CD4-positive, alpha-beta memory T cell (primary cell): Measurements from ENCODE around the gene PCNX3. TPM values are rescaled to one million over a fixed set of nuclear protein-coding genes. Genes with fewer than 3 reads are reported as not detected.

Experiments used
- CTCF ChIA-PET: fragments of 350-600 bp; sonication (Branson Sonifier 250); formaldehyde crosslinking; loops from one replicate; lab custom pipeline; 2021; ENCODE audit warnings: inconsistent platforms; ENCODE audit not compliant: partially characterized antibody; lab: Charles Lee
- POLR2A ChIA-PET: fragments of 350-600 bp; sonication (Branson Sonifier 250); formaldehyde crosslinking; loops from one replicate; lab custom pipeline; 2021; ENCODE audit not compliant: partially characterized antibody; lab: Charles Lee
- DNase-seq, 5 donors: peaks; one replicate each; pipeline versions ENCODE4 v3.0.0 to v3.0.0-alpha.2; 2020 to 2022; ENCODE audit warnings: mixed read lengths in 1 of 5
- H3K27ac ChIP-seq: one replicate; pipeline ENCODE4 v1.7.0; 2013; ENCODE audit warnings: low read depth, low read length
- H3K27me3 ChIP-seq: 2 replicates; pipeline ENCODE4 v1.7.0; 2013; ENCODE audit warnings: mild to moderate bottlenecking, low read length, moderate library complexity; ENCODE audit not compliant: insufficient read depth
- H3K36me3 ChIP-seq: 2 replicates; pipeline ENCODE4 v1.7.0; 2013; ENCODE audit warnings: mild to moderate bottlenecking, low read length, moderate library complexity; ENCODE audit not compliant: insufficient read depth
- H3K4me1 ChIP-seq: 2 replicates; pipeline ENCODE4 v1.7.0; 2013; ENCODE audit warnings: mild to moderate bottlenecking, low read length, moderate library complexity; ENCODE audit not compliant: insufficient read depth
- H3K4me3 ChIP-seq, 2 donors: one replicate each; pipeline ENCODE4 v1.7.0; 2013; ENCODE audit warnings: low read length in 2 of 2, mild to moderate bottlenecking in 1 of 2
- H3K9me3 ChIP-seq, 2 donors: one replicate each; pipeline ENCODE4 v1.7.0; 2013; ENCODE audit warnings: low read length in 2 of 2, control low read depth in 1 of 2; ENCODE audit not compliant: control insufficient read depth in 1 of 2
- H3K27ac Mint-ChIP-seq, 7 donors: one replicate each; pipeline ENCODE4 v1.8.0; 2020 to 2021; ENCODE audit warnings: mixed read lengths in 7 of 7, mild to moderate bottlenecking in 6 of 7, inconsistent platforms in 3 of 7, moderate library complexity in 3 of 7
- H3K27me3 Mint-ChIP-seq, 2 donors: one replicate each; pipeline ENCODE4 v1.8.0; 2020 to 2021; ENCODE audit warnings: mixed read lengths in 2 of 2
- H3K36me3 Mint-ChIP-seq, 2 donors: one replicate each; pipeline ENCODE4 v1.8.0; 2020 to 2021; ENCODE audit warnings: mixed read lengths in 2 of 2, inconsistent platforms in 1 of 2, mild to moderate bottlenecking in 1 of 2
- H3K4me1 Mint-ChIP-seq, 4 donors: one replicate each; pipeline ENCODE4 v1.8.0; 2020 to 2021; ENCODE audit warnings: mixed read lengths in 4 of 4, mild to moderate bottlenecking in 1 of 4
- H3K4me3 Mint-ChIP-seq, 8 donors: one replicate each; pipeline ENCODE4 v1.8.0; 2020 to 2021; ENCODE audit warnings: mixed read lengths in 8 of 8, mild to moderate bottlenecking in 7 of 8, moderate library complexity in 6 of 8, inconsistent platforms in 3 of 8
- H3K9me3 Mint-ChIP-seq, 8 donors: one replicate each; pipeline ENCODE4 v1.8.0; 2020 to 2021; ENCODE audit warnings: mixed read lengths in 8 of 8, mild to moderate bottlenecking in 5 of 8, inconsistent platforms in 3 of 8, moderate library complexity in 1 of 8
- intact Hi-C: fragments of 100-400 bp; cut with micrococcal nuclease; formaldehyde crosslinking; loops from one replicate; pipeline ENCODE4 v1.15.1; 2023
- polyA plus RNA-seq, 2 donors: library from polyadenylated mRNA; unstranded; fragments of 300-500 nt; fragmentation: Illumina TruSeq; gene quantifications; one replicate each; pipeline ENCODE4 v1.2.3, GENCODE V29; 2021
- total RNA-seq, 2 experiments: library from RNA; stranded (reverse); gene quantifications; one replicate each; pipeline ENCODE4 v1.2.3, GENCODE V29; 2021

PCNX3 gene
- total and polyA plus RNA-seq, 4 experiments from 2014 or later = 0.41 to 66.3 (median 34.8) TPM

GRCh38 chr11:65580031-65580692 lies 35.4 kb upstream of the PCNX3 start:
- peaks cover 34% of the 10 kb centered on the region for H3K4me1 ChIP-seq
- DNase-seq = no peak
- H3K9me3 ChIP-seq = no peaks in the 10 kb centered on the region
- peaks cover 12 to 46% (median 30%) of the 10 kb centered on the region in 4 donors for H3K4me1 Mint-ChIP-seq
- no peak overlapping the region for H3K27ac ChIP-seq
- no peak overlapping the region for H3K4me3 ChIP-seq
- H3K36me3 ChIP-seq = peaks cover 46% of the 10 kb centered on the region
- no peaks in the 10 kb centered on the region for H3K9me3 Mint-ChIP-seq
- peaks cover 22 to 62% of the 10 kb centered on the region in 2 donors for H3K36me3 Mint-ChIP-seq
- peak overlapping the region in 1 of 8 donors; percentile 39 for H3K4me3 Mint-ChIP-seq
- no peaks in the 10 kb centered on the region for H3K27me3 Mint-ChIP-seq
- ChIA-PET POLR2A (interaction anchor here (1.1 to 17.1 kb wide), 4 partner anchors 8 to 72 kb away, joined by 3 to 403 read pairs (median 98); partner anchors contain the start of genes KCNK7 and LTBP3), CTCF (interaction anchor here (5.1 kb wide), 1 partner anchor 39 kb away, joined by 41 read pairs; no protein-coding TSS in a partner anchor)
- H3K27ac Mint-ChIP-seq = peak overlapping the region in 2 of 7 donors; percentile 24 to 41
- intact Hi-C loops = no loop called here
- H3K27me3 ChIP-seq = no peaks in the 10 kb centered on the region

GRCh38 chr11:65580756-65581155 lies 34.8 kb upstream of the PCNX3 start:
- H3K27ac ChIP-seq = no peak overlapping the region
- no peak for DNase-seq
- Mint-ChIP-seq H3K36me3 (peaks cover 22 to 58% of the 10 kb centered on the region in 2 donors), H3K4me3 (no peak overlapping the region), H3K27me3 (no peaks in the 10 kb centered on the region), H3K9me3 (no peaks in the 10 kb centered on the region), H3K4me1 (peaks cover 8 to 41% (median 25%) of the 10 kb centered on the region in 4 donors), H3K27ac (no peak overlapping the region)
- peaks cover 30% of the 10 kb centered on the region for H3K4me1 ChIP-seq
- ChIA-PET POLR2A (interaction anchor here (8.6 kb wide), 1 partner anchor 15 kb away, joined by 79 read pairs; the partner anchor contains the start of gene KCNK7), CTCF (interaction anchor here (1.0 kb wide), 1 partner anchor 13 kb away, joined by 4 read pairs; no protein-coding TSS in a partner anchor)
- H3K27me3 ChIP-seq = no peaks in the 10 kb centered on the region
- H3K9me3 ChIP-seq = no peaks in the 10 kb centered on the region
- intact Hi-C loops = no loop called here
- peaks cover 49% of the 10 kb centered on the region for H3K36me3 ChIP-seq
- no peak overlapping the region for H3K4me3 ChIP-seq

GRCh38 chr11:65581928-65582327 lies 33.6 kb upstream of the PCNX3 start:
- Mint-ChIP-seq H3K4me3 (no peak overlapping the region), H3K27me3 (no peaks in the 10 kb centered on the region), H3K9me3 (no peaks in the 10 kb centered on the region), H3K4me1 (peaks cover 12 to 47% (median 27%) of the 10 kb centered on the region in 4 donors), H3K27ac (peak overlapping the region in 6 of 7 donors; percentile 70 to 84 (median 78)), H3K36me3 (peaks cover 22 to 66% of the 10 kb centered on the region in 2 donors)
- H3K27ac ChIP-seq = no peak overlapping the region
- no peak overlapping the region for H3K4me3 ChIP-seq
- H3K4me1 ChIP-seq = peaks cover 23% of the 10 kb centered on the region
- H3K9me3 ChIP-seq = no peaks in the 10 kb centered on the region
- no peak for DNase-seq
- no peaks in the 10 kb centered on the region for H3K27me3 ChIP-seq
- H3K36me3 ChIP-seq = peaks cover 57% of the 10 kb centered on the region
- ChIA-PET CTCF (interaction anchor here (0.6 to 1.4 kb wide), 3 partner anchors 12 to 29 kb away, joined by 3 to 6 read pairs (median 4); no protein-coding TSS in a partner anchor), POLR2A (interaction anchor here (1.0 to 8.6 kb wide), 3 partner anchors 13 to 234 kb away, joined by 3 to 79 read pairs (median 4); partner anchors contain the start of genes KCNK7 and PCNX3)
- intact Hi-C loops = no loop called here

- Histone ChIP-seq H3K4me3 (no peak overlapping the region), H3K4me1 (peaks cover 20% of the 10 kb centered on the region), H3K36me3 (peaks cover 57% of the 10 kb centered on the region), H3K27me3 (no peaks in the 10 kb centered on the region), H3K27ac (no peak overlapping the region), H3K9me3 (no peaks in the 10 kb centered on the region)
- H3K4me3 Mint-ChIP-seq = no peak overlapping the region
- H3K36me3 Mint-ChIP-seq = peaks cover 22 to 61% of the 10 kb centered on the region in 2 donors
- H3K9me3 Mint-ChIP-seq = no peaks in the 10 kb centered on the region
- H3K4me1 Mint-ChIP-seq = peaks cover 13 to 46% (median 28%) of the 10 kb centered on the region in 4 donors
- no peaks in the 10 kb centered on the region for H3K27me3 Mint-ChIP-seq
- CTCF ChIA-PET = interaction anchor here (1.4 to 7.9 kb wide), 4 partner anchors 10 to 40 kb away, joined by 6 to 124 read pairs (median 22); partner anchors contain the start of gene FAM89B
- H3K27ac Mint-ChIP-seq = peak overlapping the region in 2 of 7 donors; percentile 52 to 75
- POLR2A ChIA-PET = interaction anchor here (1.1 to 1.7 kb wide), 3 partner anchors 8 to 43 kb away, joined by 3 to 10 read pairs (median 5); partner anchors contain the start of genes EHBP1L1 and FAM89B
- intact Hi-C loops = no loop called here
- no peak for DNase-seq
These were observed 32.0 kb upstream of the PCNX3 start for GRCh38 chr11:65583589-65583988.

- H3K9me3 Mint-ChIP-seq = no peaks in the 10 kb centered on the region
- Histone ChIP-seq H3K4me3 (no peak overlapping the region), H3K27ac (no peak overlapping the region), H3K4me1 (peaks cover 18% of the 10 kb centered on the region), H3K27me3 (no peaks in the 10 kb centered on the region), H3K36me3 (peaks cover 56% of the 10 kb centered on the region), H3K9me3 (no peaks in the 10 kb centered on the region)
- no peaks in the 10 kb centered on the region for H3K27me3 Mint-ChIP-seq
- intact Hi-C loops = no loop called here
- H3K36me3 Mint-ChIP-seq = peaks cover 22 to 60% of the 10 kb centered on the region in 2 donors
- H3K27ac Mint-ChIP-seq = peak overlapping the region in 3 of 7 donors; percentile 50 to 75 (median 61)
- H3K4me3 Mint-ChIP-seq = no peak overlapping the region
- H3K4me1 Mint-ChIP-seq = peaks cover 13 to 46% (median 29%) of the 10 kb centered on the region in 4 donors
- CTCF ChIA-PET = interaction anchor here (1.8 to 7.9 kb wide), 3 partner anchors 10 to 41 kb away, joined by 7 to 124 read pairs (median 36); partner anchors contain the start of gene FAM89B
- no peak for DNase-seq
- POLR2A ChIA-PET = interaction anchor here (1.1 to 1.7 kb wide), 3 partner anchors 8 to 43 kb away, joined by 3 to 10 read pairs (median 5); partner anchors contain the start of genes EHBP1L1 and FAM89B
These were observed 31.5 kb upstream of the PCNX3 start for GRCh38 chr11:65584106-65584505.

GRCh38 chr11:65584723-65585171 lies 30.8 kb upstream of the PCNX3 start:
- peaks cover 22 to 54% of the 10 kb centered on the region in 2 donors for H3K36me3 Mint-ChIP-seq
- Histone ChIP-seq H3K27ac (no peak overlapping the region), H3K36me3 (peaks cover 51% of the 10 kb centered on the region), H3K4me3 (no peak overlapping the region), H3K4me1 (peaks cover 17% of the 10 kb centered on the region), H3K27me3 (no peaks in the 10 kb centered on the region), H3K9me3 (no peaks in the 10 kb centered on the region)
- H3K4me3 Mint-ChIP-seq = no peak overlapping the region
- CTCF ChIA-PET = interaction anchor here (1.8 to 7.9 kb wide), 3 partner anchors 9 to 41 kb away, joined by 7 to 124 read pairs (median 36); partner anchors contain the start of gene FAM89B
- POLR2A ChIA-PET = interaction anchor here (1.6 to 1.7 kb wide), 2 partner anchors 9 to 12 kb away, joined by 5 to 10 read pairs; partner anchors contain the start of genes EHBP1L1 and FAM89B
- intact Hi-C loops = loop anchor here (5.0 kb wide), 1 partner anchor 217 kb away; no protein-coding TSS in a partner anchor
- H3K27ac Mint-ChIP-seq = no peak overlapping the region
- DNase-seq = no peak
- H3K4me1 Mint-ChIP-seq = peaks cover 13 to 43% (median 28%) of the 10 kb centered on the region in 4 donors
- no peaks in the 10 kb centered on the region for H3K27me3 Mint-ChIP-seq
- H3K9me3 Mint-ChIP-seq = no peaks in the 10 kb centered on the region
